Measurements from ENCODE around the gene CCL17. TPM values are rescaled to one million over a fixed set of nuclear protein-coding genes. Genes with fewer than 3 reads are reported as not detected.
A peak's percentile ranks its signal among the peaks of the same experiment; 100 is the strongest.

CCL17 gene
- total RNA-seq, 1 experiment from 2014 or later: not detected

GRCh38 chr16:57411362-57411976 is 6.9 kb downstream of the CCL17 start:
- Histone ChIP-seq H3K4me2 (ENCODE audit: low read depth, low read length, poor library complexity, severe bottlenecking) (no peak overlapping the region), H3K36me3 (ENCODE audit: insufficient read depth, low read length) (no peaks in the 10 kb centered on the region), H4K20me1 (ENCODE audit: insufficient read depth, low read depth, low read length) (0 out of 2 replicates have a peak, but pooled peaks cover 3% of the 10 kb centered on the region), H2AFZ (ENCODE audit: low read length) (no peak overlapping the region), H3K9me2 (replicated peaks; ENCODE audit: insufficient read depth, low read length) (no peaks in the 10 kb centered on the region), H3K79me2 (ENCODE audit: low read length) (no peaks in the 10 kb centered on the region), H3K4me1 (ENCODE audit: low read length) (peaks cover 26% of the 10 kb centered on the region), H3K27ac (ENCODE audit: low read length) (no peak overlapping the region), H3K9ac (ENCODE audit: low read length) (no peak overlapping the region), H3K4me3 (ENCODE audit: low read length) (no peak overlapping the region), H3K9me3 (ENCODE audit: low read length) (no peaks in the 10 kb centered on the region), H3K27me3 (ENCODE audit: low read length) (no peaks in the 10 kb centered on the region)
- DNase-seq: no peak

GRCh38 chr16:57412584-57412983 is 8.0 kb downstream of the CCL17 start:
- Histone ChIP-seq H3K79me2 (ENCODE audit: low read length) (no peaks in the 10 kb centered on the region), H3K4me2 (ENCODE audit: low read depth, low read length, poor library complexity, severe bottlenecking) (no peak overlapping the region), H3K9me2 (replicated peaks; ENCODE audit: insufficient read depth, low read length) (no peaks in the 10 kb centered on the region), H3K36me3 (ENCODE audit: insufficient read depth, low read length) (no peaks in the 10 kb centered on the region), H3K4me3 (ENCODE audit: low read length) (no peak overlapping the region), H3K9ac (ENCODE audit: low read length) (no peak overlapping the region), H3K4me1 (ENCODE audit: low read length) (peaks cover 33% of the 10 kb centered on the region), H3K27me3 (ENCODE audit: low read length) (no peaks in the 10 kb centered on the region), H2AFZ (ENCODE audit: low read length) (no peak overlapping the region), H3K27ac (ENCODE audit: low read length) (no peak overlapping the region), H3K9me3 (ENCODE audit: low read length) (no peaks in the 10 kb centered on the region), H4K20me1 (ENCODE audit: insufficient read depth, low read depth, low read length) (0 out of 2 replicates have a peak, but pooled peaks cover 3% of the 10 kb centered on the region)
- no peak for DNase-seq

GRCh38 chr16:57413301-57413730 is 8.7 kb downstream of the CCL17 start:
- H3K9me2 ChIP-seq (replicated peaks; ENCODE audit: insufficient read depth, low read length): no peaks in the 10 kb centered on the region
- H3K27me3 ChIP-seq (ENCODE audit: low read length): no peaks in the 10 kb centered on the region
- 0 out of 2 replicates have a peak overlapping the region, but pooled peaks have one; percentile 22 for H3K4me3 ChIP-seq (ENCODE audit: low read length)
- peaks cover 33% of the 10 kb centered on the region for H3K4me1 ChIP-seq (ENCODE audit: low read length)
- 0 out of 2 replicates have a peak, but pooled peaks cover 3% of the 10 kb centered on the region for H4K20me1 ChIP-seq (ENCODE audit: insufficient read depth, low read depth, low read length)
- H3K9me3 ChIP-seq (ENCODE audit: low read length): no peaks in the 10 kb centered on the region
- no peaks in the 10 kb centered on the region for H3K79me2 ChIP-seq (ENCODE audit: low read length)
- peak overlapping the region; percentile 25 for H3K4me2 ChIP-seq (ENCODE audit: low read depth, low read length, poor library complexity, severe bottlenecking)
- H3K27ac ChIP-seq (ENCODE audit: low read length): no peak overlapping the region
- H3K9ac ChIP-seq (ENCODE audit: low read length): peak overlapping the region; percentile 44
- peak; percentile 91 for DNase-seq
- H2AFZ ChIP-seq (ENCODE audit: low read length): 0 out of 2 replicates have a peak overlapping the region, but pooled peaks have one; percentile 59
- no peaks in the 10 kb centered on the region for H3K36me3 ChIP-seq (ENCODE audit: insufficient read depth, low read length)

DNA sequence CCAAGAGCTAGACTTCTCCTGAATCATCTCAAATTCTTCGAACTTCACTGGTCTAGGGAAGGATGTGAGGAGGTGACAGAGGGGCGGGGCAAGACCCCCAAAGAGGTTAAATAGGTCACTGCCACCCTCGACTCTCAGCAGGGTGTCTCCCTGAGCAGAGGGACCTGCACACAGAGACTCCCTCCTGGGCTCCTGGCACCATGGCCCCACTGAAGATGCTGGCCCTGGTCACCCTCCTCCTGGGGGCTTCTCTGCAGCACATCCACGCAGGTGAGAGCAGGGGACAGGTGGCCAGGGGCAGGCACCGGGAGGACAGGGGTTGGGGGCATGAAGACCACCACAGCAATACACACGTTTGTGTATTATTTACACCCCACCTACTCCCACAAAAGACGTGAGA is 9.2 kb downstream of the CCL17 start:
- Histone ChIP-seq H3K36me3 (ENCODE audit: insufficient read depth, low read length) (no peaks in the 10 kb centered on the region), H3K4me1 (ENCODE audit: low read length) (peaks cover 36% of the 10 kb centered on the region), H3K4me3 (ENCODE audit: low read length) (0 out of 2 replicates have a peak overlapping the region, but pooled peaks have one; percentile 22), H3K4me2 (ENCODE audit: low read depth, low read length, poor library complexity, severe bottlenecking) (peak overlapping the region; percentile 25), H3K9ac (ENCODE audit: low read length) (peak overlapping the region; percentile 5; the same call in 1 of the 2 replicates), H2AFZ (ENCODE audit: low read length) (no peak overlapping the region), H3K9me2 (replicated peaks; ENCODE audit: insufficient read depth, low read length) (no peaks in the 10 kb centered on the region), H3K79me2 (ENCODE audit: low read length) (no peaks in the 10 kb centered on the region), H3K27me3 (ENCODE audit: low read length) (no peaks in the 10 kb centered on the region), H3K27ac (ENCODE audit: low read length) (no peak overlapping the region), H4K20me1 (ENCODE audit: insufficient read depth, low read depth, low read length) (0 out of 2 replicates have a peak, but pooled peaks cover 3% of the 10 kb centered on the region), H3K9me3 (ENCODE audit: low read length) (no peaks in the 10 kb centered on the region)
- no peak for DNase-seq

- H2AFZ ChIP-seq (ENCODE audit: low read length): no peak overlapping the region
These were observed 11.5 kb downstream of the CCL17 start for GRCh38 chr16:57416084-57416483.

GRCh38 chr16:57419506-57419905 is 14.9 kb downstream of the CCL17 start:
- Histone ChIP-seq H3K4me2 (ENCODE audit: low read depth, low read length, poor library complexity, severe bottlenecking) (no peak overlapping the region), H3K27ac (ENCODE audit: low read length) (no peak overlapping the region), H3K4me3 (ENCODE audit: low read length) (no peak overlapping the region), H3K36me3 (ENCODE audit: insufficient read depth, low read length) (no peaks in the 10 kb centered on the region), H2AFZ (ENCODE audit: low read length) (no peak overlapping the region), H3K9me2 (replicated peaks; ENCODE audit: insufficient read depth, low read length) (no peaks in the 10 kb centered on the region), H3K27me3 (ENCODE audit: low read length) (no peaks in the 10 kb centered on the region), H4K20me1 (ENCODE audit: insufficient read depth, low read depth, low read length) (no peaks in the 10 kb centered on the region), H3K9me3 (ENCODE audit: low read length) (no peaks in the 10 kb centered on the region), H3K79me2 (ENCODE audit: low read length) (no peaks in the 10 kb centered on the region), H3K4me1 (ENCODE audit: low read length) (peaks cover 16% of the 10 kb centered on the region), H3K9ac (ENCODE audit: low read length) (peak overlapping the region; percentile 54)
- no peak for DNase-seq

More at GRCh38 chr16:57416084-57416483, 11.5 kb downstream of the CCL17 start:
- H3K79me2 ChIP-seq (ENCODE audit: low read length): no peaks in the 10 kb centered on the region
- no peaks in the 10 kb centered on the region for H3K9me2 ChIP-seq (replicated peaks; ENCODE audit: insufficient read depth, low read length)
- DNase-seq: no peak
- H3K9me3 ChIP-seq (ENCODE audit: low read length): no peaks in the 10 kb centered on the region
- no peak overlapping the region for H3K27ac ChIP-seq (ENCODE audit: low read length)
- H3K36me3 ChIP-seq (ENCODE audit: insufficient read depth, low read length): no peaks in the 10 kb centered on the region
- H4K20me1 ChIP-seq (ENCODE audit: insufficient read depth, low read depth, low read length): 0 out of 2 replicates have a peak, but pooled peaks cover 3% of the 10 kb centered on the region
- no peak overlapping the region for H3K4me2 ChIP-seq (ENCODE audit: low read depth, low read length, poor library complexity, severe bottlenecking)
- H3K4me1 ChIP-seq (ENCODE audit: low read length): peaks cover 42% of the 10 kb centered on the region
- H3K9ac ChIP-seq (ENCODE audit: low read length): no peak overlapping the region
- H3K4me3 ChIP-seq (ENCODE audit: low read length): no peak overlapping the region
- no peaks in the 10 kb centered on the region for H3K27me3 ChIP-seq (ENCODE audit: low read length)

DNA sequence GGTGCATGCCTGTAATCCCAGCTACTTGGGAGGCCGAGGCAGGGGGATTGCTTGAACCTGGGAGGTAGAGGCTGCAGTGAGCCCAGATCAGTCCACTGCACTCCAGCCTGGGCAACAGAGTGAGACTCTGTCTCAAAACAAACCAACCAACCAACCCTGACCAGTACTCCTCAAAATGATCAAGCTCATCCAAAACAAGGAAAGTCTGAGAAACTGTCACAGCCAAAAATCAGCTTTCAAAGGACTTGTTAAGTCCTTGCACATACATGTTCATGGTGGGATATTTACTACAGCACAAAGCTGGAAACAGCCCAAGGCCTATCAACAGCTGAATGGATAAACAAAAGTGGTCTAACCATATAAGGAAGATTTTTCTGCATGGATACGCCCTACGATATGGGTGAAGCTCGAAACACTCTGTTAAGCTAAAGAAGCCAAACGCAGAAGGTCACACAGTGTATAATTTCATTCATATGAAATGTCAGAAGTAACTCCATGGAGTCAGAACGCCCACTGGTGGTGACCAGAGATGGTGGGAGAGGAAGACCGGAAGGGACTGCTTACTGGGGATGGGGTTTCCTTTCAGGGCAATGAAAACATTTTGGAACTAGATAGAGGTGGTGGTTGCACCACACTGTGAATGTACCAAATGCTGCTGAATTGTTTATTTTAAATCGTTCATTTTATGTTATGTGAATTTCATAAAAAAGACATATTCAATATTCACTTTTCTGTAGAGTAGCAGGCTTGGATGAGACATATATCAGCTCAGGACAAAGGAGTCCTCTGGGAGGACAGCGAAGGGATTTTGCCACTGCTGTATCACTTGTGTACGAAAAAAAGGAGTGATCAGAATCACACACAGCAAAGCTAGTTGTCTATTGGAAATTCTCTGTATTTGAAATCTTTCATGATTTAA is 17.7 kb downstream of the CCL17 start:
- no peak overlapping the region for H3K27ac ChIP-seq (ENCODE audit: low read length)
- no peaks in the 10 kb centered on the region for H3K9me3 ChIP-seq (ENCODE audit: low read length)
- H3K36me3 ChIP-seq (ENCODE audit: insufficient read depth, low read length): no peaks in the 10 kb centered on the region
- peaks cover 9% of the 10 kb centered on the region for H3K4me1 ChIP-seq (ENCODE audit: low read length)
- no peaks in the 10 kb centered on the region for H3K9me2 ChIP-seq (replicated peaks; ENCODE audit: insufficient read depth, low read length)
- H3K27me3 ChIP-seq (ENCODE audit: low read length): no peaks in the 10 kb centered on the region
- H3K4me3 ChIP-seq (ENCODE audit: low read length): no peak overlapping the region
- H2AFZ ChIP-seq (ENCODE audit: low read length): no peak overlapping the region
- no peaks in the 10 kb centered on the region for H3K79me2 ChIP-seq (ENCODE audit: low read length)
- H3K9ac ChIP-seq (ENCODE audit: low read length): no peak overlapping the region
- no peak overlapping the region for H3K4me2 ChIP-seq (ENCODE audit: low read depth, low read length, poor library complexity, severe bottlenecking)
- H4K20me1 ChIP-seq (ENCODE audit: insufficient read depth, low read depth, low read length): no peaks in the 10 kb centered on the region
- DNase-seq: peak; percentile 69

DNA sequence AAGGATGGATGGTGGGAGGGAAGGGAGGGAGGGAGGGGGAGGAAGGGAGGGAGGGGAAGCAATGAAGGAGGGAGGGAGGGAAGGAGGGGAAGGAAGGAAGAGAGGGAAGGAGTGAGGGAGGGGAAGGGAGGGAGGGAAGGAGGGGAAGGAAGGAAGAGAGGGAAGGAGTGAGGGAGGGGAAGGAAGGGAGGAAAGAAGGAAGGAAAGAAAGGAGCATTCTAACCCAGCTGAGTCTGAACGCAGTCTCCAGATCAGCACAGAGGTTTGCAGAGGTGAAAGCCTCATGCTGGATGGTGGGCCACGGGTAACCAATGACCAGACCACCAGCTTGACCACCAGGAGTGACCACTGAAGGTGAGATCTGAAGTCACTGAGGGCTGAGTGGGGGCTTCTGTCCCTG is 18.6 kb downstream of the CCL17 start:
- Histone ChIP-seq H3K4me2 (ENCODE audit: low read depth, low read length, poor library complexity, severe bottlenecking) (no peak overlapping the region), H4K20me1 (ENCODE audit: insufficient read depth, low read depth, low read length) (no peaks in the 10 kb centered on the region), H3K9ac (ENCODE audit: low read length) (no peak overlapping the region), H3K27me3 (ENCODE audit: low read length) (no peaks in the 10 kb centered on the region), H3K9me2 (replicated peaks; ENCODE audit: insufficient read depth, low read length) (no peaks in the 10 kb centered on the region), H3K27ac (ENCODE audit: low read length) (no peak overlapping the region), H3K36me3 (ENCODE audit: insufficient read depth, low read length) (0 out of 2 replicates have a peak, but pooled peaks cover 3% of the 10 kb centered on the region), H3K4me1 (ENCODE audit: low read length) (peaks cover 9% of the 10 kb centered on the region), H3K79me2 (ENCODE audit: low read length) (no peaks in the 10 kb centered on the region), H3K9me3 (ENCODE audit: low read length) (no peaks in the 10 kb centered on the region), H2AFZ (ENCODE audit: low read length) (no peak overlapping the region), H3K4me3 (ENCODE audit: low read length) (no peak overlapping the region)
- no peak for DNase-seq
